Neuronal stem cell (in vitro differentiated cells): ENCODE measurements around the gene HOMEZ.
"Not testable (repeated sequence)": the region's sequence is repeated elsewhere in the genome, so short reads cannot be mapped to it uniquely, and the experiment has no call there.

Source experiments
- DNase-seq: peaks from one replicate; pipeline ENCODE4 v3.0.0-alpha.2; 2013; ENCODE audit warnings: low spot score
- H2AFZ ChIP-seq: one replicate; pipeline ENCODE4 v1.6.1; 2013; ENCODE audit warnings: mild to moderate bottlenecking, low read length, inconsistent platforms
- H2AK5ac ChIP-seq: 2 replicates; pipeline ENCODE4 v1.6.1; 2013; ENCODE audit warnings: low read depth, mild to moderate bottlenecking, inconsistent platforms, low read length, moderate library complexity, mixed read lengths
- H2BK120ac ChIP-seq: 2 replicates; pipeline ENCODE4 v1.6.1; 2013; ENCODE audit warnings: low read depth, mild to moderate bottlenecking, inconsistent platforms, low read length, moderate library complexity, mixed read lengths
- H2BK12ac ChIP-seq: one replicate; pipeline ENCODE4 v1.6.1; 2013; ENCODE audit warnings: low read length, inconsistent platforms
- H2BK15ac ChIP-seq: 2 replicates; pipeline ENCODE4 v1.6.1; 2013; ENCODE audit warnings: mild to moderate bottlenecking, low read length, inconsistent platforms, mixed read lengths
- H2BK5ac ChIP-seq: one replicate; pipeline ENCODE4 v1.6.1; 2013; ENCODE audit warnings: inconsistent platforms, mild to moderate bottlenecking, low read length, moderate library complexity
- H3K14ac ChIP-seq: one replicate; pipeline ENCODE4 v1.6.1; 2013; ENCODE audit warnings: low read length, inconsistent platforms
- H3K18ac ChIP-seq: 2 replicates; pipeline ENCODE4 v1.6.1; 2013; ENCODE audit warnings: low read length, inconsistent platforms
- H3K23ac ChIP-seq: 2 replicates; pipeline ENCODE4 v1.6.1; 2013; ENCODE audit warnings: low read depth, mild to moderate bottlenecking, mixed read lengths, low read length, inconsistent platforms; ENCODE audit not compliant: poor library complexity
- H3K27ac ChIP-seq: replicated peaks from 3 replicates; pipeline ENCODE4 v1.5.1; 2013; ENCODE audit warnings: low read length, inconsistent platforms
- H3K27me3 ChIP-seq, 3 experiments: 2 replicates each; pipeline ENCODE4 v1.6.1; 2013; ENCODE audit warnings: low read length in 3 of 3, mild to moderate bottlenecking in 2 of 3, inconsistent platforms in 1 of 3, low read depth in 1 of 3, mixed read lengths in 1 of 3, moderate library complexity in 1 of 3; ENCODE audit not compliant: control insufficient read depth in 3 of 3, insufficient read depth in 3 of 3
- H3K36me3 ChIP-seq, 2 donors: replicated peaks in 1 of 2; 2 replicates each; pipeline ENCODE4 v1.6.1; 2013; ENCODE audit warnings: low read length in 2 of 2; ENCODE audit not compliant: control insufficient read depth in 2 of 2, insufficient read depth in 2 of 2
- H3K4ac ChIP-seq: 2 replicates; pipeline ENCODE4 v1.6.1; 2013; ENCODE audit warnings: inconsistent platforms, mild to moderate bottlenecking, low read length, moderate library complexity
- H3K4me1 ChIP-seq, 2 donors: 1 replicate in 1 of 2; 2 replicates in 1 of 2; pipeline ENCODE4 v1.6.1; 2013; ENCODE audit warnings: low read length in 2 of 2, low read depth in 1 of 2; ENCODE audit not compliant: control insufficient read depth in 2 of 2, insufficient read depth in 1 of 2
- H3K4me2 ChIP-seq: one replicate; pipeline ENCODE4 v1.6.1; 2013; ENCODE audit warnings: mild to moderate bottlenecking, low read length, inconsistent platforms; ENCODE audit not compliant: insufficient read depth, poor library complexity, severe bottlenecking
- H3K4me3 ChIP-seq, 2 donors: 2 replicates each; pipeline ENCODE4 v1.5.1; 2013; ENCODE audit warnings: low read length in 2 of 2, mild to moderate bottlenecking in 2 of 2, inconsistent platforms in 1 of 2, moderate library complexity in 1 of 2
- H3K79me1 ChIP-seq: one replicate; pipeline ENCODE4 v1.6.1; 2013; ENCODE audit warnings: low read depth, mild to moderate bottlenecking, inconsistent platforms, low read length, moderate library complexity
- H3K9ac ChIP-seq: one replicate; pipeline ENCODE4 v1.6.1; 2013; ENCODE audit warnings: mild to moderate bottlenecking, low read depth, low read length, inconsistent platforms; ENCODE audit not compliant: poor library complexity
- H3K9me3 ChIP-seq, 2 donors: replicated peaks in 1 of 2; 2 replicates each; pipeline versions ENCODE3 to v1.6.1; 2013; ENCODE audit warnings: low read length in 2 of 2, mild to moderate bottlenecking in 2 of 2, inconsistent platforms in 1 of 2, low read depth in 1 of 2, mixed read lengths in 1 of 2, moderate library complexity in 1 of 2; ENCODE audit not compliant: control insufficient read depth in 2 of 2, insufficient read depth in 1 of 2
- H4K8ac ChIP-seq: one replicate; pipeline ENCODE4 v1.6.1; 2013; ENCODE audit warnings: low read depth, mild to moderate bottlenecking, inconsistent platforms, low read length, moderate library complexity
- H4K91ac ChIP-seq: one replicate; pipeline ENCODE4 v1.6.1; 2013; ENCODE audit warnings: low read length, low read depth, mild to moderate bottlenecking, inconsistent platforms; ENCODE audit not compliant: poor library complexity
- WGBS, 2 donors: extraction: QIAGEN DNeasy Blood & Tissue Kit; methylation state at CpG; one replicate each; pipeline ENCODE4 v1.1.7; 2013; ENCODE audit warnings: missing lambda C conversion rate in 2 of 2, mixed read lengths in 1 of 2; ENCODE audit not compliant: insufficient read length in 2 of 2, insufficient replicate concordance in 1 of 2; ENCODE audit errors: extremely low coverage in 2 of 2; 5-methylcytosine and 5-hydroxymethylcytosine counted together

HOMEZ gene

DNA sequence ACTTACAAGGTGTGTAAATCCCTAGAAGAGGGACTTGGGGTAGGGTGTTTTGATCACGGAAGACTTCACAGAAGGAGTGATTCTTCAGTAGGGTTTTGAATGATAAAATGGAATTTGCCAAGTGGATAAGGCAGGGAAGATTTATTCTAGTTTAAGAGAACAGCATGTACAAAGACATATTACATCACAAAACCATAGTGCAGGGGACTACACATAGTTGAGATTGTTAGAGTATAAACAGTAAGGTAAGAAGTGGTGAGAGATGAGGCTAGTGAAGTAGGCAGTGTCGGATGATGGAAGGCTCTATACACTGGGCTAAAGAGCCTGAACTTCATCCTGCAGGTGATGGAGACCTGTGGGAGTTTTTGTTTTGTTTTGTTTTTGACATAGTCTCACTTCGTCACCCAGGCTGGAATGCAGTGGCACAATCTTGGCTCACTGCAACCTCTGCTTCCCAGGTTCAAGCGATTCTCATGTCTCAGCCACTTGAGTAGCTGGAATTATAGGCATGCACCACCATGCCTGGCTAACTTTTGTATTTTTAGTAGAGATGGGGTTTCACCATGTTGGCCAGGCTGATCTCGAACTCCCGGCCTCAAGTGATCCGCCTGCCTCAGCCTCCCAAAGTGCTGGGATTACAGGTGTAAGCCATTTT is 44.7 kb downstream of the HOMEZ start:
- not testable (repeated sequence) for H3K4me3 ChIP-seq, H2AFZ ChIP-seq, H4K8ac ChIP-seq, H4K91ac ChIP-seq, H3K4ac ChIP-seq, H2BK15ac ChIP-seq, H3K14ac ChIP-seq, H2BK12ac ChIP-seq, H3K4me2 ChIP-seq, H2BK120ac ChIP-seq, H3K27ac ChIP-seq, H2AK5ac ChIP-seq, H2BK5ac ChIP-seq, DNase-seq, H3K23ac ChIP-seq, H3K79me1 ChIP-seq, H3K9me3 ChIP-seq, H3K18ac ChIP-seq, H3K9ac ChIP-seq, H3K36me3 ChIP-seq, H3K27me3 ChIP-seq, H3K4me1 ChIP-seq
- WGBS, 2 donors: no CpG with 5 or more reads among the region's 7 CpGs

DNA sequence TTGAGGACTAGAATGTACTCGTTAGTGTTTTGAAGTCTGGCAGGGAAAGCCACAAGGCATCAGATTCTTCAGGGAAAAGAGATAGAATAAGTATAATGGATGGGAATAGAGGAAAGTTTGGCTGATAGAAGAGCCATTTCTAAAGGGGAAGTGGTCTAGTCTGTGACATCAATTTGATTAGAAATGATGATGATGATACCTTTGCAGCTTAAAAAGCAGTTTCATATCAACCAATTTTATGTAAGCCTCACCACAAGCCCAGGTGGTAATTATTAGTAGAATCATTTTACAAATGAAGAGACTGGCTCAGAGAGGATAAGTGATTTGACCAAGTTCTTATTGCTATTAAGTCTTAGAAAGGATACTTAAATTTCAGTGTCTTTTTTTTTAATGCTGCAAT is 45.3 kb downstream of the HOMEZ start:
- Histone ChIP-seq H2BK15ac (no peak overlapping the region), H2AK5ac (no peak overlapping the region), H3K14ac (no peak overlapping the region), H3K27me3 (no peaks in the 10 kb centered on the region), H3K23ac (no peak overlapping the region), H4K91ac (no peak overlapping the region), H3K27ac (no peak overlapping the region), H3K79me1 (no peaks in the 10 kb centered on the region), H3K9me3 (no peaks in the 10 kb centered on the region), H3K18ac (no peak overlapping the region), H4K8ac (no peak overlapping the region), H3K9ac (no peak overlapping the region), H2BK120ac (no peak overlapping the region), H3K4me3 (no peak overlapping the region), H2BK12ac (no peak overlapping the region), H3K4me2 (no peak overlapping the region), H2BK5ac (no peak overlapping the region), H2AFZ (no peak overlapping the region), H3K36me3 (no peaks in the 10 kb centered on the region), H3K4me1 (no peaks in the 10 kb centered on the region), H3K4ac (no peak overlapping the region)
- no CpG with 5 or more reads among the region's 1 CpG for WGBS, 2 donors
- DNase-seq: no peak

DNA sequence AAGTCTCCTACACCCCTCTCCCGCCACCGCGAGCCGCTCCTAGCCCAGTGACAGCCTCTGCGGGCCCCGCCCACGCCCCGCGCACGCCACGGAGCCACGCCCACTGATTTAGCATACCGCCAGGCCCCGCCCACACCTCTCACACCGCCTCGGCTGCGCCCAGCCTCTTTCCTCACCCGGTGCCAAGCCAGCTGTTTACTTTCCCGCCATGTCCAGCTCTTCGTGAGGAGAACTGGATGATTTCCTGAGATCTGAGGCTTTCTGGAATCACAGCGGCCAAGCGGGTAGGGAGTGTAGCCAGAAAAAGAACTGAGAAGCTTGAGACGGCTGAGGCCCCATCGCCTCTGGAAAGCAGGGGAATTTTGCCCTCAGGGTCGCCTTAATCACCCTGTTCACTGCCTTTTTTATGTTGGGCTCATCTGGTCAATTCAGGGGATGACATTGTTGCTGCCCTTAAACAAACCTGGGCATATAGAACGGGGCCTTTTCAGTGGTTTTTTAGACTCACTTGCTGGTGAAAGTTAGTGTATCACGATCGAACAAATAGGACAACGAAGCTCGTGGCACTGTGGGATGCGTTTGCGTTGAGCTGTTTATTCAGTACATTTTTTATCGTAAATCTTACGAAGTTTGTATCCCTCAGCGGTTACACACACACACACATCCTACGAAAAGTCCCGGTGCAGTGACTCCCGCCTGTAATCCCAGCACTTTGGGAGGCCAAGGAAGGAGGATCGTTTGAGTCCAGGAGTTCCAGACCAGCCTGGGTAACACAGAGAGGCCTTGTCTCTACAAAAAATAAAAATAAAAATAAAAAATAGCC is 47.9 kb downstream of the HOMEZ start, which contains the start of gene RNF212B:
RNF212B (plus strand) TSS at position 165 of the 823 bp plus-strand sequence. CDS start 2,410 bp downstream, outside the sequence.
- Histone ChIP-seq H3K4me3 (peak within 1 kb of the TSS in 1 of 2 donors; percentile 23), H2BK12ac (no peak within 1 kb of the TSS), H3K27ac (peak within 1 kb of the TSS; percentile 42), H3K4me2 (peak within 1 kb of the TSS; percentile 41), H3K36me3 (no peaks in the 10 kb centered on the region), H3K27me3 (no peaks in the 10 kb centered on the region), H3K14ac (no peak within 1 kb of the TSS), H3K9me3 (no peaks in the 10 kb centered on the region), H3K18ac (peak within 1 kb of the TSS; percentile 46), H3K23ac (no peak within 1 kb of the TSS), H3K4me1 (no peaks in the 10 kb centered on the region), H3K9ac (no peak within 1 kb of the TSS), H4K8ac (no peak within 1 kb of the TSS), H2AK5ac (no peak within 1 kb of the TSS), H3K79me1 (no peaks in the 10 kb centered on the region), H2BK15ac (no peak within 1 kb of the TSS), H4K91ac (no peak within 1 kb of the TSS), H3K4ac (no peak within 1 kb of the TSS), H2BK120ac (no peak within 1 kb of the TSS), H2AFZ (peak within 1 kb of the TSS; percentile 87), H2BK5ac (no peak within 1 kb of the TSS)
- DNase-seq: peak; percentile 75
- no CpG with 5 or more reads among the region's 39 CpGs for WGBS, 2 donors

DNA sequence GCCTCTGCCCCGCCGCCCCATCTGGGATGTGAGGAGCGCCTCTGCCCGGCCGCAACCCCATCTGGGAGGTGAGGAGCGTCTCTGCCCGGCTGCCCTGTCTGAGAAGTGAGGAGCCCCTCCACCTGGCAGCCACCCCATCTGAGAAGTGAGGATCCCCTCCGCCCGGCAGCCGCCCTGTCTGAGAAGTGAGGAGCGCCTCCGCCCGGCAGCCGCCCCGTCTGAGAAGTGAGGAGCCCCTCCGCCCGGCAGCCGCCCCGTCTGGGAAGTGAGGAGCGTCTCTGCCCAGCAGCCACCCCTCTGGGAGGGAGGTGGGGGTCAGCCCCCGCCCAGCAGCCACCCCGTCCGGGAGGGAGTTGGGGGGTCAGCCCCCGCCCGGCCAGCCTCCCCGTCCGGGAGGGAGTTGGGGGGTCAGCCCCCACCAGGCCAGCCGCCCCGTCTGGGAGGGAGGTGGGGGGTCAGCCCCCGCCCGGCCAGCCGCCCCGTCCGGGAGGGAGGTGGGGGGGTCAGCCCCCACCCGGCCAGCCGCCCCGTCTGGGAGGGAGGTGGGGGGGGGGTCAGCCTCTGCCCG is 53.6 kb downstream of the HOMEZ start:
- H2AFZ ChIP-seq, H3K4ac ChIP-seq, H2BK5ac ChIP-seq, H3K4me3 ChIP-seq, H3K27ac ChIP-seq, H3K9me3 ChIP-seq, H3K79me1 ChIP-seq, H3K36me3 ChIP-seq, H4K91ac ChIP-seq, H3K4me2 ChIP-seq, H3K18ac ChIP-seq, H2BK12ac ChIP-seq, DNase-seq, H3K9ac ChIP-seq, H3K4me1 ChIP-seq, H2BK15ac ChIP-seq, H2BK120ac ChIP-seq, H3K14ac ChIP-seq, H2AK5ac ChIP-seq, H3K23ac ChIP-seq, H3K27me3 ChIP-seq, H4K8ac ChIP-seq: not testable (repeated sequence)
- no CpG with 5 or more reads among the region's 38 CpGs for WGBS, 2 donors
